ENCODE results near the gene MYPOP.
A peak's percentile ranks its signal among the peaks of the same experiment; 100 is the strongest.
"Not testable (repeated sequence)": the region's sequence is repeated elsewhere in the genome, so short reads cannot be mapped to it uniquely, and the experiment has no call there.

MYPOP gene

GRCh38 chr19:45882652-45883585 lies 19.5 kb downstream of the MYPOP start:
- peak; percentile 72 for DNase-seq

DNA sequence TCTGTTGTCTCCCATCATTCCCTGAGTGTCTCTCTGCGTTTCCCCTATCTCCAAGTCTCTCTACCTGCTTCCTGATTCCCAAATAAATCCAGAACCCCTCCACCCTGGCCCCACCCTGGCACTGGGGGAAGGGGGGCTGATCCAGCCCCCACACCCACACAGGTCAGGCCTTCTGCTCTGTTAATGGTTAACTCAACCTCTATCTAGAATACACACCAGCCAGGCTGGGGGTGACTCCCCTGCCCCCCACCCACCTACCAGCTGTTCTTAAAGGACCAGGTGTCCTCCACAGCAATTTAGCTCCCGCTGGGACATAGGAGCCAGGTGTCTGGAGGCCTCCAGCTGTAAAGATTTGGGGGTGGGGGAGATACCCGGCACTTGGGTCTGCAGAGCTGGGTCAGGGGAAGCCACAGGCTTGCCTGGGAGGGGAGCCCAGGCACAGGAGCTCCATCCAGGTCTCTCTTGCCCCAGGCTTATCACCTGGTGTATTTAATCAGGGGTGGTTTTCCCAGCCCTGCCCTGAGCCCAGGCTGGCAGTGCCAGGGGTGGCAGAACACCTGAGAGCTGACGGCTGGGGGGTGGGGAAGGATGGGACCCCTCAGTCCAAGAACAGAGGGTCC lies 20.4 kb downstream of the MYPOP start:
- peak; percentile 89 for DNase-seq

DNA sequence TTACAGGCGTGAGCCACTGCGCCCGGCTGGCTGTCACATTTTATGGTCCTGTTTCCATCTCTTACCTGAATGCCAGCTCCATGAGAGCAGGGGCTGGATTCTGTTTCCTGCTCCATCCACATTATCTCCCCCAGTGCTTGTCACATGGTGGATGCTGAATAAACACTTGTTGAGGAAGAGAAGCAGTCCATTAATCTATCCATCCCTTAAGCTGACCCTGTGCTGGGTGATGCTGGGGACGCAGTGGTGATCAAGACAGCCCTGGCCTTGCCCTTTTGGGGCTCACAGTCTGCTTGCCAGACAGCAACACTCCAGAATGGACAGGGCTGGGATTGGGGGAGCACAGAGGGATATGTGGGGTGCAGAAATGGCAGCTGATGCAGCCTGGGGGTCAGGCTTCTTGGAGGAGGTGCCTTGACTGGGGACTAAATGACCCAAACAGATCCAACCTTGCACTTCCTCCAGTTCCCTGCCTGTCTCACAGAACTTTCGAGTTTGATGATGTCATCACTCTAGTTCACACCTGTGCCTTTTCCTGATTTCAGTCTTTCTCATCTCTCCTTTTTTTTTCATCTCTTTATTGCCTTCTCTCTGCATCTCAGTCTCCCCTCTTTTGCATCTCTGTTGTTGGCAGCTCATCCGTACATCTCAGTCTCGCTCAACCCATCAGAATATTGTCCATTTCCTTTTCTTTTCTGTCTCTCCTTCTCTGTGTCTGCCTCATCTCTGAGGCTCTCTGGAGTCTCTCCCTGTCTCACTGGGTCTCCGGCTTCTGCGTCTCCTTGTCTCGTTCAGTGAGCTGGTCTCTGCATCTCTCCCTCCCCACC lies 21.1 kb downstream of the MYPOP start:
- no peak for DNase-seq

GRCh38 chr19:45879971-45880370 lies 22.4 kb downstream of the MYPOP start:
- DNase-seq: no peak

GRCh38 chr19:45879055-45879454 lies 23.4 kb downstream of the MYPOP start:
- DNase-seq: no peak

DNA sequence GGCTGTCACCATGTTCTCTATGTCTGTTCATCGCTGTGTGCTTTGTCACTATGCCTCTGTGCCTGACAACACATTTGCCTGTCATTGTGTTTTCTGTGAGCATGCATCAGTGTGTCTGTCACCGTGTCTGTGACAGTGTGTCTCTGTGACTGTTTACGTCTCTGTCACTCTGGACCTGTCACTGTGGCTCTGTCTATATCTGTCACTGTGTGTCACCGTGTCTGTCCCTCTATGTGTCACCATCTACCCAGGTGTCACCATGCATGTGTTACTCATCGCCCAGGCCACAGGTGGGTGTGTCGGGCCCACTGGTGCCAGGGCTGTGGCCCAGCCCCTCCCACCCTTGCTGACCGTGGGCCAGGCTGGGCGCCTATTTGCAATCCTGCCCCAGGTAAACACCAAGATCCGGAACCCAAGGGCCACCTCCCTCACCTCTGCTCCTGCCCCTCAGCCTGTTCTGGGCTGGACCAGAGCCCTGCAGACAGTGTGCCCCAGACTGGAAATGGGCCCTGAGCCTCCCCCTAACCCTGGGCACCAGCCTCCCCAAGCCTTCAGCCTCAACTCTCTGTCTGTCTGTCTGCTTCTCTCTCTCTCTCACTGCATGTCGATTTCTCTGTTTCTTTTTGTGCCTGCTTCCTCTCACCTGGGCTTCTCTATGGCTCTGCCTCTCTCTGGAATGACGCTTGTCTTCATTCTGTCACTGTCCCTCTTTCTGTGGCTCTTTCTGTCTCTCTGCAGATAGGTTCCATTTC lies 24.2 kb downstream of the MYPOP start:
- no peak for DNase-seq

DNA sequence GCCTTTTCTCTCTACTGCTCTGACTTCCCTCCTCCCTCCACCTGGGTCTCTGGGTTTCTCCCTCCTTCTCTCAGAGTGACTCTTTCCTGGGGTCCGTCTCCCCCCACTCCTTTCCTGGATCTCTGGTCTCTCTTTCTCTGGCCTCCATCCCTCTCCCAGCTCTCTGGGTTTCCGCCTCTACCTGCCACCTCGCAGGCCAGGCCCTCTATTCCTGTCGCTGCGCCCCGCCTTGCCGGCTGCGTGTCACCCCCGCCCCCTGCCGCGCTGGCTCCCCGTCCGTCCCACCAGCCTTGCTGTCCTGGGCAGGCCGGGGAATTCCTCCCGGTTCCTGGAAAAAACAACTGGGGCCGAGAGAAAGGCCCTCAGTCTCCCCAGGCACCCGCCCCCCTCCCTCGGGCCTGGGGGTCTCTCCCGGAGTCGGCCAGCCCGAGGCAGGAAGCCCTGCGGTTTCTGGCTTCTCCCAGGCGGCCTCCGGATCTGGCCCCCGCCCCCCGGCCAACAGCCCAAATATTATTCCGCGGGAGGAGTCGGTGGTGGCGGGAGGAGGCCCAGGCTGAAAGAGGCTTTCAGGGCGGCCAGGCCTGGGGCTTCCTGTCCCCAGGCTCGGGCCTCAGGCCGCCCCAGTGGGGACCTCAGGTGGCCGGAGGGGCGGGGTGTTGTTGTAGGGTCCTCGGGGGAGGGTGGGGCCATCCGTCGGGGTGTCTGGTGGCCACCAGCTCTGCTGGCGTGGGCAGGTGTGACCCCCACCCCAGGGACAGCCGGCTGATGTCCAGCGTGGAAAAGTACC lies 25.8 kb downstream of the MYPOP start:
- DNase-seq: no peak

GRCh38 chr19:45876161-45876410 lies 26.3 kb downstream of the MYPOP start:
- no peak for DNase-seq

- no peak for DNase-seq
These were observed 27.8 kb downstream of the MYPOP start for GRCh38 chr19:45874620-45874966.

DNA sequence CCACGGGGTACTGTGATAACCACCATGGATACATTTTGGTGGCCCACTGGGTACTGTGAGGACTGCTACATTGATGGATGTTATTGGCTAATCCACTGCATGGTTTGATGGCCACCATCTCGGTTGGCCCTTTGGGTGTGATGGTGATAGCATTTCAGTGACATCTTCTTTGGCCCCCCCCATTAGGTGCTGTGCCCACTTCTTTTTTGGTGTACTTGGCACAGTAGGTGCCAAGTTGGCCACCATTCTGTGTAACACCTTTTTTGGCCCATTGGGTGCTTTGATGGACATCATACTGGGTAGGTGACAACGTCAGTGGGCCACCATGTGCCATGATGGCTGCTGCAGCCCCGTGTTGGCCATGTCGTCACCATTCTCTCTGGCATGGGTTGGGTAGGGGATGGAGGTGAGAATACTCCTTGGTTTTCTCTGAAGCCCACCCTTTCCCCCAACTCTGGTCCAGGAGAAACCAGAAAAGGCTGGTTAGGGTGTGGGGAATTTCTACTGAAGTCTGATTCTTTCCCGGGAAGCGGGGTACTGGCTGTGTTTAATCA lies 29.1 kb downstream of the MYPOP start:
- DNase-seq: no peak

- no peak for DNase-seq
These were observed 30.1 kb downstream of the MYPOP start for GRCh38 chr19:45872095-45872919.

DNA sequence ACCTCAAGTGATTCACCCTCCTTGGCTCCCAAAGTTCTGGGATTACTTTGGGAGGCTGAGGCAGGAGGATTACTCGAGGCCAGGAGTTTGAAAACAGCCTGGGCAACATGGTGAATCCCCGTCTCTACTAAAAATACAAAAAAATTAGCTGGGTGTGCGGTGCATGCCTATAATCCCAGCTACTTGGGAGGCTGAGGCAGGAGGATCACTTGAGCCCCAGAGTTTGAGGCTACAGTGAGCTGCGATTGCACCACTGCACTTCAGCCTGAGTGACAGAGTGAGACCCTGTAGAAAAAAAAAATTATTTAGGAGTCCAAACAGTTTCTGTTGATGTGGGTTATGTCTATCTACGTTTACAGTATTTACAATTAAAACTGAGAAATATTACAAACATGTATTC lies 31.6 kb downstream of the MYPOP start:
- DNase-seq: no peak

GRCh38 chr19:45867241-45867640 lies 35.2 kb downstream of the MYPOP start:
- not testable (repeated sequence) for DNase-seq

DNA sequence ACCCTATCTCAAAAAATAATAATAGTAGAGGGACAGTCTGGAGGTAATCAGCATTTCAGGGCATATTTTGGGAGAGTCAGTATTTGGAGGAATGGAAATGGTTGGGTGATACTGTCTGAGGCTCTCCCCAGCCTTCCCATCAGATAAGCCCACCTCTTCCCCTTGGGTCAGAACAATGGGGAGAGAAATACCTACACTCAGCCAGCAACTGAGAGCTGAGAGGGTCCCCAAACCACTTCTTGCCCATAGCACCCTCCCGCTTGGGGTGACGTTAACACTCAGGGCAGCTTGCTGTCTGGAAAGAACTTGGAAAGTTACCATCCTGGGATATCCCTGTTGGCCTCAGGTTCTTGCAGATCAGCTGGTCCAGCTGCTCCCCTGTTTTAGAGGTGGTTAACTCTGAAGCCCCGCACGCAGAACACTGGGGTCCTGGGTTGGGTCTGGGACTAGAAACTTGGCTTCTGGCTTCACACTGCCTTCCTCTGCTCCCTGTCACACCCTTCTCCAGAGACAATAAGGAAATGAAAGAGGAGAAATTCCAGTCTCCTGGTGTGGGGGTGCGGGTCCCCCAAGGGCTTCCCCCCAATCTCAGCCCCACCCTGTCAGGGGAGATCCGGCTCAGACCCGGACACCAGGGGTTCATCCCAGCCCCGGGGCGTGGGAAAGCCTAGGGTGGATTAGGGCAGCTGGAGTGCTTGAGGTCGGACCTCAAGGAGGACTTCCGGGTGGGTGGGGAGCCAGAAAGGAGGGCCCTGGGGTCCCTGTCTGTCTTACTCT lies 35.8 kb downstream of the MYPOP start:
- no peak for DNase-seq

GRCh38 chr19:45865269-45865948 lies 37.0 kb downstream of the MYPOP start:
- no peak for DNase-seq

DNA sequence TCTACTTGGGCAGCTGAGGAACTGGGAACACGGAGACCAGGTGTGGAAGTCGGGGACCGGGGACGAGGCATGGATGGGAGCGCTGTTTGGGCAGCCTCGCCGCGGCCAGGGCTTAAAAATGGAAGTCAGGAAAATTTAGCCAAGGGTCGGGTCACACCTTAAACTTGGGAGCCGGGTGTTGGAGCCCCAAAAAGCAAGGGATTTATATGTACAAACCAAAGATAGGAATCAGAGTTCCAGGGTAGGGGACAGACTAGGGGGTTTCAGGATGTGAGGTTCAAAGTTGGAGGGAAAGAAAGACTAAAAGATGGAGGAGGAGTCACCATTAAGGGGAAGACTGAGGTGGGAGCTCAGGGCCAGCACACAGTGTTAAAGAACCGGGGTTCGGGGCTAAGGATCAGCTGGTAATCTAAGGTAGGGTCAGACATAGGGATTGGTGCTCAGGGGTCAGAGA lies 37.8 kb downstream of the MYPOP start:
- DNase-seq: no peak

- peak; percentile 37 for DNase-seq
These were observed 38.4 kb downstream of the MYPOP start, which contains the start of gene FOXA3 for GRCh38 chr19:45863840-45864628. Gene FOXA3, plus strand, starts transcription at chr19:45864326. Its CDS starts 131 bp downstream, at chr19:45864457.

DNA sequence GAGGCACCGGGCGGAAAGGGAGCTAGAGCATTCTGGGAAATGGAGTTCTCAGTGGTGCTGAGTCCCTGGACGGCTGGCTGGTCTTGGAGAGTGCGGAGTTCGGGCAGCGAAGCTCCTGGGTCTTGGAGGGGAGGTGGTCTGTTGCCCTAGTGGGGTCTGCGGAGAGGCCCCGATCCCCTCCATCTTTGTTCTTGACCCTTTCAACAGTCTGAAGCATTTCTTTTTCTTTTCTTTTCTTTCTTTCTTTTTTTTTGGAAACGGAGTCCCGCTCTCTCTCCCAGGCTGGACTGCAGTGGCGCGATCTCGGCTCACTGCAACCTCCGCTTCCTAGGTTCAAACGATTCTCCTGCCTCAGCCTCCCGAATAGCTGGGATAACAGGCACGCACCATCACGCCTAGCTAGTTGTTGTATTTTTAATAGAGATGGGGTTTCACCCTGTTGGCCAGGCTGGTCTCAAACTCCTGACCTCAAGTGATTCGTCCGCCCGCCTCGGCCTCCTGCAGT lies 39.0 kb downstream of the MYPOP start:
- DNase-seq: no peak
